GM12865 (cell line): Measurements from ENCODE around the gene SERGEF.
"Not testable (repeated sequence)": the region's sequence is repeated elsewhere in the genome, so short reads cannot be mapped to it uniquely, and the experiment has no call there.

Source experiments
- DNase-seq: peaks from one replicate; pipeline ENCODE4 v3.0.0; 2010; ENCODE audit warnings: low read depth
- H3K4me3 ChIP-seq: 2 replicates; pipeline ENCODE4 v1.5.1; 2011; ENCODE audit warnings: mild to moderate bottlenecking, low read depth, low read length, control low read depth
- TF ChIP-seq, protein P1 (sequence below): IDR thresholded peaks from 2 replicates; pipeline ENCODE4 v1.5.1; 2011; ENCODE audit warnings: low read length, control low read depth, low read depth, inconsistent platforms; ENCODE audit not compliant: insufficient read depth; ENCODE audit errors: missing control alignments

The SERGEF gene

DNA sequence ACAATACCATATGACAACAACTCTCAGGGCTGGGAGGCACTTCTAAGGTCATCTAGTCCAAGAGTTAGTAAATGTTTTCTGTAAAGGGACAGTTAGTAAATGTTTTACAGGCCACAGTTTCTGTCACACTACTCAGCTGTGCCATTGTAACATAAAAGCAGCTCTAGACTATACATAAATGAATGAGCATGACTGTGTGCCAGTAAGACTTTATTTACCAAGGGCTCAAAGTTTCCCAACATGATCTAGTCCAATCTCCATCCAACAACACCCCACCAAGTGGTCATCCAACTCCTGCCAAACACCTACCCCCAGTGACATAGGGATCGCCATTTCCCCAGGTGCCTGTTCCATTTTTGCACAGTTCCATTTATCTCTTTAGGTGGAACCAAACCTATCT is 12.1 kb downstream of the SERGEF start:
- no peak overlapping the region for H3K4me3 ChIP-seq
- DNase-seq = no peak
- TF ChIP-seq, protein P1, sequence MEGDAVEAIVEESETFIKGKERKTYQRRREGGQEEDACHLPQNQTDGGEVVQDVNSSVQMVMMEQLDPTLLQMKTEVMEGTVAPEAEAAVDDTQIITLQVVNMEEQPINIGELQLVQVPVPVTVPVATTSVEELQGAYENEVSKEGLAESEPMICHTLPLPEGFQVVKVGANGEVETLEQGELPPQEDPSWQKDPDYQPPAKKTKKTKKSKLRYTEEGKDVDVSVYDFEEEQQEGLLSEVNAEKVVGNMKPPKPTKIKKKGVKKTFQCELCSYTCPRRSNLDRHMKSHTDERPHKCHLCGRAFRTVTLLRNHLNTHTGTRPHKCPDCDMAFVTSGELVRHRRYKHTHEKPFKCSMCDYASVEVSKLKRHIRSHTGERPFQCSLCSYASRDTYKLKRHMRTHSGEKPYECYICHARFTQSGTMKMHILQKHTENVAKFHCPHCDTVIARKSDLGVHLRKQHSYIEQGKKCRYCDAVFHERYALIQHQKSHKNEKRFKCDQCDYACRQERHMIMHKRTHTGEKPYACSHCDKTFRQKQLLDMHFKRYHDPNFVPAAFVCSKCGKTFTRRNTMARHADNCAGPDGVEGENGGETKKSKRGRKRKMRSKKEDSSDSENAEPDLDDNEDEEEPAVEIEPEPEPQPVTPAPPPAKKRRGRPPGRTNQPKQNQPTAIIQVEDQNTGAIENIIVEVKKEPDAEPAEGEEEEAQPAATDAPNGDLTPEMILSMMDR = no peak

DNA sequence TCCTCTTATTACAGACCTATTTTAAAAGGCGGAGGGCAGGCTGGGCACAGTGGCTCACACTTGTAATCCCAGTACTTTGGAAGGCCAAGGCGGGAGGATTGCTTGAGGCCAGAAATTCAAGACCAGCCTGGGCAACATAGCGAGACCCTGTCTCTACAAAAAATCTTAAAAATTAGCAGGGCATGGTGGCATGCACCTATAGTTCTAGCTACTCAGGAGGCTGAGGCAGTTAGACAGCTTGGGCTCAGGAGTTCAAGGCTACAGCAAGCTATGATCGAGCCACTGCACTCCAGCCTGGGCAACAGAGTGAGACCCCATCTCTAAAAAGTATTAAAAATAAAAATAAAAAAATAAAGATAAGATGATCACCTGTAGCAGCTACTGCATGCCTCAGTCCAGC is 12.7 kb downstream of the SERGEF start:
- not testable (repeated sequence) for H3K4me3 ChIP-seq, DNase-seq

- no peak for DNase-seq
- H3K4me3 ChIP-seq = no peak overlapping the region
These were observed 19.9 kb downstream of the SERGEF start for GRCh38 chr11:17992916-17993315.

GRCh38 chr11:17991783-17992433 is 20.9 kb downstream of the SERGEF start:
- TF ChIP-seq, protein P1 = peak; percentile 81
- peak; percentile 71 for DNase-seq
- H3K4me3 ChIP-seq = no peak overlapping the region

More at GRCh38 chr11:17992916-17993315, 19.9 kb downstream of the SERGEF start:
- TF ChIP-seq, protein P1 = no peak

- TF ChIP-seq, protein P1 = no peak
- DNase-seq = no peak
- H3K4me3 ChIP-seq = no peak overlapping the region
These were observed 23.5 kb downstream of the SERGEF start for GRCh38 chr11:17989306-17989705.

- no peak for DNase-seq
- no peak overlapping the region for H3K4me3 ChIP-seq
- TF ChIP-seq, protein P1 = no peak
These were observed 24.4 kb downstream of the SERGEF start for GRCh38 chr11:17988465-17988864.

GRCh38 chr11:17987826-17988225 is 25.0 kb downstream of the SERGEF start:
- H3K4me3 ChIP-seq = no peak overlapping the region
- no peak for DNase-seq
- TF ChIP-seq, protein P1 = no peak
